Measurements from ENCODE around the gene PIP5K1B. TPM values are rescaled to one million over a fixed set of nuclear protein-coding genes. Genes with fewer than 3 reads are reported as not detected.

Gene PIP5K1B
- total RNA-seq, 2 donors from 2014 or later: 3.9 to 7.1 TPM

GRCh38 chr9:68827837-68828744 lies 123.1 kb downstream of the PIP5K1B start:
- H3K36me3 ChIP-seq: no peaks in the 10 kb centered on the region
- no peak for TF ChIP-seq CTCF (IDR thresholded peaks at IDR 0.05)
- no peak overlapping the region for H3K27ac ChIP-seq
- H3K9me3 ChIP-seq: no peaks in the 10 kb centered on the region
- DNase-seq (ENCODE audit: low spot score) (no peak), ATAC-seq (ENCODE audit: insufficient number of reproducible peaks, low FRiP score, low read depth) (no peak)
- peaks cover 4 to 36% of the 10 kb centered on the region in 2 donors for H3K4me1 ChIP-seq (ENCODE audit: control insufficient read depth in 1 of 2, low read depth in 2 of 2)
- no peak overlapping the region for H3K4me3 ChIP-seq
- H3K27me3 ChIP-seq (replicated peaks; ENCODE audit: insufficient read depth): no peaks in the 10 kb centered on the region

GRCh38 chr9:68832101-68832500 lies 127.1 kb downstream of the PIP5K1B start:
- Histone ChIP-seq H3K4me3 (no peak overlapping the region), H3K9me3 (no peaks in the 10 kb centered on the region), H3K27ac (no peak overlapping the region), H3K27me3 (replicated peaks; ENCODE audit: insufficient read depth) (no peaks in the 10 kb centered on the region), H3K4me1 (ENCODE audit: control insufficient read depth in 1 of 2, low read depth in 2 of 2) (peaks cover 5 to 21% of the 10 kb centered on the region in 2 donors), H3K36me3 (no peaks in the 10 kb centered on the region)
- DNase-seq (ENCODE audit: low spot score): no peak
- TF ChIP-seq CTCF (IDR thresholded peaks at IDR 0.05): no peak
- no peak for ATAC-seq (ENCODE audit: insufficient number of reproducible peaks, low FRiP score, low read depth)

GRCh38 chr9:68832861-68833518 lies 128.0 kb downstream of the PIP5K1B start:
- H3K9me3 ChIP-seq: no peaks in the 10 kb centered on the region
- no peaks in the 10 kb centered on the region for H3K27me3 ChIP-seq (replicated peaks; ENCODE audit: insufficient read depth)
- DNase-seq (ENCODE audit: low spot score) (no peak), ATAC-seq (ENCODE audit: insufficient number of reproducible peaks, low FRiP score, low read depth) (no peak)
- peak overlapping the region; percentile 45 to 64 for H3K27ac ChIP-seq
- no peak overlapping the region for H3K4me3 ChIP-seq
- peaks cover 5 to 29% of the 10 kb centered on the region in 2 donors for H3K4me1 ChIP-seq (ENCODE audit: control insufficient read depth in 1 of 2, low read depth in 2 of 2)
- TF ChIP-seq CTCF (IDR thresholded peaks at IDR 0.05): no peak
- H3K36me3 ChIP-seq: no peaks in the 10 kb centered on the region

- DNase-seq (ENCODE audit: low spot score) (no peak), ATAC-seq (ENCODE audit: insufficient number of reproducible peaks, low FRiP score, low read depth) (no peak)
- no peak for TF ChIP-seq CTCF (IDR thresholded peaks at IDR 0.05)
- no peaks in the 10 kb centered on the region for H3K9me3 ChIP-seq
- no peaks in the 10 kb centered on the region for H3K27me3 ChIP-seq (replicated peaks; ENCODE audit: insufficient read depth)
- H3K27ac ChIP-seq: no peak overlapping the region
- H3K4me1 ChIP-seq (ENCODE audit: control insufficient read depth in 1 of 2, low read depth in 2 of 2): peaks cover 8 to 33% of the 10 kb centered on the region in 2 donors
- no peak overlapping the region for H3K4me3 ChIP-seq
- no peaks in the 10 kb centered on the region for H3K36me3 ChIP-seq
Observed at GRCh38 chr9:68834931-68835520, 130.0 kb downstream of the PIP5K1B start.

- Histone ChIP-seq H3K27me3 (replicated peaks; ENCODE audit: insufficient read depth) (no peaks in the 10 kb centered on the region), H3K36me3 (no peaks in the 10 kb centered on the region), H3K9me3 (no peaks in the 10 kb centered on the region), H3K4me1 (ENCODE audit: control insufficient read depth in 1 of 2, low read depth in 2 of 2) (peaks cover 8 to 43% of the 10 kb centered on the region in 2 donors), H3K27ac (no peak overlapping the region), H3K4me3 (no peak overlapping the region)
- TF ChIP-seq CTCF (IDR thresholded peaks at IDR 0.05): no peak
- DNase-seq (ENCODE audit: low spot score): no peak
- no peak for ATAC-seq (ENCODE audit: insufficient number of reproducible peaks, low FRiP score, low read depth)
Observed at GRCh38 chr9:68836788-68837187, 131.7 kb downstream of the PIP5K1B start.
